Neural cell (in vitro differentiated cells): Measurements from ENCODE around the gene MSMP. TPM values are rescaled to one million over a fixed set of nuclear protein-coding genes. Genes with fewer than 3 reads are reported as not detected.

Experiments
- H2AFZ ChIP-seq: fragments of 200-600, 300-800 bp; sonication (generic), shearing (Covaris generic); 2 replicates; pipeline ENCODE4 v1.6.0; 2014; ENCODE audit warnings: low read depth, mild to moderate bottlenecking, antibody characterized with exemption, low read length, moderate library complexity
- H3F3A ChIP-seq: fragments of 200-600 bp; shearing (Covaris generic); 2 replicates; pipeline ENCODE4 v1.6.1; 2016; ENCODE audit warnings: mild to moderate bottlenecking, moderate library complexity, mixed read lengths, antibody characterized with exemption, low read length; ENCODE audit not compliant: insufficient read depth, poor library complexity, severe bottlenecking
- H3K27ac ChIP-seq: fragments of 200-600, 300-800 bp; sonication (generic), shearing (Covaris generic); 2 replicates; pipeline ENCODE4 v1.5.1; 2014; ENCODE audit warnings: mild to moderate bottlenecking, low read length, moderate library complexity
- H3K27me3 ChIP-seq: fragments of 300-800, 200-600 bp; sonication (generic), shearing (Covaris generic); 2 replicates; pipeline ENCODE4 v1.6.0; 2014; ENCODE audit warnings: mild to moderate bottlenecking, low read depth, low read length, moderate library complexity; ENCODE audit not compliant: insufficient read depth
- H3K36me3 ChIP-seq: fragments of 300-800, 200-600 bp; sonication (generic), shearing (Covaris generic); 2 replicates; pipeline ENCODE4 v1.5.1; 2014; ENCODE audit warnings: mild to moderate bottlenecking, antibody characterized with exemption, low read length, moderate library complexity; ENCODE audit not compliant: insufficient read depth
- H3K4me2 ChIP-seq: fragments of 300-800, 200-600 bp; sonication (generic), shearing (Covaris generic); 2 replicates; pipeline ENCODE4 v1.6.0; 2014; ENCODE audit warnings: mild to moderate bottlenecking, low read length
- H3K4me3 ChIP-seq: fragments of 300-800, 200-600 bp; sonication (generic), shearing (Covaris generic); 2 replicates; pipeline ENCODE4 v1.5.1; 2014; ENCODE audit warnings: mild to moderate bottlenecking, low read length, moderate library complexity
- H3K79me2 ChIP-seq: fragments of 200-600 bp; shearing (Covaris generic); replicated peaks from 2 replicates; pipeline ENCODE4 v1.6.0; 2014; ENCODE audit warnings: mild to moderate bottlenecking, low read length, moderate library complexity; ENCODE audit not compliant: insufficient read depth
- H3K9ac ChIP-seq: fragments of 300-800, 200-600 bp; sonication (generic), shearing (Covaris generic); 2 replicates; pipeline ENCODE4 v1.6.1; 2016; ENCODE audit warnings: mild to moderate bottlenecking, low read length, mixed read lengths
- H3K9me2 ChIP-seq: fragments of 200-600 bp; shearing (Covaris generic); 2 replicates; pipeline ENCODE4 v1.6.1; 2016; ENCODE audit warnings: mild to moderate bottlenecking, low read length, mixed read lengths; ENCODE audit not compliant: insufficient read depth
- H3K9me3 ChIP-seq: fragments of 200-600, 300-800 bp; sonication (generic), shearing (Covaris generic); 2 replicates; pipeline ENCODE4 v1.6.1; 2016; ENCODE audit warnings: mild to moderate bottlenecking, mixed run types, low read length, moderate library complexity, mixed read lengths
- H4K20me1 ChIP-seq: fragments of 200-600 bp; shearing (Covaris generic); 2 replicates; pipeline ENCODE4 v1.6.1; 2016; ENCODE audit warnings: mild to moderate bottlenecking, mixed run types; ENCODE audit not compliant: insufficient read depth
- EP300 ChIP-seq: fragments of 450-650 bp; conservative IDR thresholded peaks from 2 replicates; pipeline ENCODE4 v1.6.1; 2014; ENCODE audit warnings: antibody characterized with exemption, mild to moderate bottlenecking, moderate library complexity; ENCODE audit not compliant: poor library complexity, severe bottlenecking
- EZH2 ChIP-seq: fragments of 200-600, 300-800 bp; shearing (Covaris generic), sonication (generic); IDR thresholded peaks from 2 replicates; pipeline ENCODE4 v1.6.1; 2014; ENCODE audit warnings: antibody characterized with exemption, low read length, borderline replicate concordance, mild to moderate bottlenecking; ENCODE audit not compliant: insufficient read depth, poor library complexity, severe bottlenecking
- MXI1 ChIP-seq: fragments of 450-650 bp; conservative IDR thresholded peaks from 2 replicates; pipeline ENCODE4 v1.6.1; 2014; ENCODE audit warnings: antibody characterized with exemption, mild to moderate bottlenecking; ENCODE audit not compliant: poor library complexity, severe bottlenecking
- POLR2AphosphoS5 ChIP-seq: IDR thresholded peaks from 2 replicates; pipeline ENCODE4 v1.6.1; 2012
- RAD21 ChIP-seq: fragments of 450-650 bp; conservative IDR thresholded peaks from 2 replicates; pipeline ENCODE4 v1.6.1; 2014; ENCODE audit warnings: antibody characterized with exemption, mild to moderate bottlenecking, moderate library complexity
- SMC3 ChIP-seq: fragments of 450-650 bp; conservative IDR thresholded peaks from 2 replicates; pipeline ENCODE4 v1.6.1; 2014; ENCODE audit warnings: antibody characterized with exemption, mild to moderate bottlenecking, moderate library complexity; ENCODE audit not compliant: poor library complexity
- TAF1 ChIP-seq: IDR thresholded peaks from 2 replicates; pipeline ENCODE4 v1.6.1; 2012; ENCODE audit warnings: low read depth
- polyA plus RNA-seq: library from polyadenylated mRNA; depleted of rRNA; stranded (reverse); fragments of >200 nt; gene quantifications from 2 replicates; pipeline ENCODE4 v1.2.3, GENCODE V29; 2014
- TF ChIP-seq, protein P1 (sequence below): fragments of 450-650 bp; IDR thresholded peaks from 2 replicates; pipeline ENCODE4 v1.5.1; 2014; ENCODE audit warnings: antibody characterized with exemption, mild to moderate bottlenecking, moderate library complexity; ENCODE audit not compliant: poor library complexity, severe bottlenecking
- TF ChIP-seq, protein P2 (sequence below): IDR thresholded peaks from 2 replicates; pipeline ENCODE4 v1.6.1; 2012; ENCODE audit warnings: borderline replicate concordance

The MSMP gene
- polyA plus RNA-seq, 1 donor from 2014 or later = not detected

DNA sequence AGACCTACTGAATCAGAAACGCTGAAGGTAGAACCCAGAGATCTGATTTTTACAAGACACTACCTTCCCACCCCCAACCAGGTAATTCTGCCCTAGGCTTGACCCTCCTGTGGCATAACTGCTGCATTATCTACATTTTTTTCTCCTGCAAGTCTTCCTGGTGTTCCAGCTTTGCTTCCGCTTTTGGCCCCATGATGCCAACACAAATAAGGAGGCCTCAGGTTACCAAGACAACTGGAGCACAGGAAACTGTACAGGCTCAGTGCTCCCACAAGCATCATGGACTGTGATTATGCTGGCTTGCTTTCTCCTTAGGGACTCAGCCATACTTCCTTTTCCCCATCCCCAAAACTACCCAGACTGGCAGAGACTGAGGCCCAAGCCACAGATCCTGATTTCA is 6.6 kb upstream of the MSMP start:
- H3K36me3 ChIP-seq = no peaks in the 10 kb centered on the region
- no peaks in the 10 kb centered on the region for H3F3A ChIP-seq
- H3K4me3 ChIP-seq = no peak overlapping the region
- H3K9ac ChIP-seq = no peak overlapping the region
- no peaks in the 10 kb centered on the region for H4K20me1 ChIP-seq
- no peaks in the 10 kb centered on the region for H3K9me3 ChIP-seq
- no peak overlapping the region for H2AFZ ChIP-seq
- H3K4me2 ChIP-seq = no peak overlapping the region
- H3K27me3 ChIP-seq = no peaks in the 10 kb centered on the region
- TF ChIP-seq MXI1 (no peak), EZH2 (no peak), SMC3 (no peak), POLR2AphosphoS5 (no peak), TAF1 (no peak), RAD21 (no peak), EP300 (no peak)
- TF ChIP-seq, protein P1, sequence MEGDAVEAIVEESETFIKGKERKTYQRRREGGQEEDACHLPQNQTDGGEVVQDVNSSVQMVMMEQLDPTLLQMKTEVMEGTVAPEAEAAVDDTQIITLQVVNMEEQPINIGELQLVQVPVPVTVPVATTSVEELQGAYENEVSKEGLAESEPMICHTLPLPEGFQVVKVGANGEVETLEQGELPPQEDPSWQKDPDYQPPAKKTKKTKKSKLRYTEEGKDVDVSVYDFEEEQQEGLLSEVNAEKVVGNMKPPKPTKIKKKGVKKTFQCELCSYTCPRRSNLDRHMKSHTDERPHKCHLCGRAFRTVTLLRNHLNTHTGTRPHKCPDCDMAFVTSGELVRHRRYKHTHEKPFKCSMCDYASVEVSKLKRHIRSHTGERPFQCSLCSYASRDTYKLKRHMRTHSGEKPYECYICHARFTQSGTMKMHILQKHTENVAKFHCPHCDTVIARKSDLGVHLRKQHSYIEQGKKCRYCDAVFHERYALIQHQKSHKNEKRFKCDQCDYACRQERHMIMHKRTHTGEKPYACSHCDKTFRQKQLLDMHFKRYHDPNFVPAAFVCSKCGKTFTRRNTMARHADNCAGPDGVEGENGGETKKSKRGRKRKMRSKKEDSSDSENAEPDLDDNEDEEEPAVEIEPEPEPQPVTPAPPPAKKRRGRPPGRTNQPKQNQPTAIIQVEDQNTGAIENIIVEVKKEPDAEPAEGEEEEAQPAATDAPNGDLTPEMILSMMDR = no peak
- TF ChIP-seq, protein P2, sequence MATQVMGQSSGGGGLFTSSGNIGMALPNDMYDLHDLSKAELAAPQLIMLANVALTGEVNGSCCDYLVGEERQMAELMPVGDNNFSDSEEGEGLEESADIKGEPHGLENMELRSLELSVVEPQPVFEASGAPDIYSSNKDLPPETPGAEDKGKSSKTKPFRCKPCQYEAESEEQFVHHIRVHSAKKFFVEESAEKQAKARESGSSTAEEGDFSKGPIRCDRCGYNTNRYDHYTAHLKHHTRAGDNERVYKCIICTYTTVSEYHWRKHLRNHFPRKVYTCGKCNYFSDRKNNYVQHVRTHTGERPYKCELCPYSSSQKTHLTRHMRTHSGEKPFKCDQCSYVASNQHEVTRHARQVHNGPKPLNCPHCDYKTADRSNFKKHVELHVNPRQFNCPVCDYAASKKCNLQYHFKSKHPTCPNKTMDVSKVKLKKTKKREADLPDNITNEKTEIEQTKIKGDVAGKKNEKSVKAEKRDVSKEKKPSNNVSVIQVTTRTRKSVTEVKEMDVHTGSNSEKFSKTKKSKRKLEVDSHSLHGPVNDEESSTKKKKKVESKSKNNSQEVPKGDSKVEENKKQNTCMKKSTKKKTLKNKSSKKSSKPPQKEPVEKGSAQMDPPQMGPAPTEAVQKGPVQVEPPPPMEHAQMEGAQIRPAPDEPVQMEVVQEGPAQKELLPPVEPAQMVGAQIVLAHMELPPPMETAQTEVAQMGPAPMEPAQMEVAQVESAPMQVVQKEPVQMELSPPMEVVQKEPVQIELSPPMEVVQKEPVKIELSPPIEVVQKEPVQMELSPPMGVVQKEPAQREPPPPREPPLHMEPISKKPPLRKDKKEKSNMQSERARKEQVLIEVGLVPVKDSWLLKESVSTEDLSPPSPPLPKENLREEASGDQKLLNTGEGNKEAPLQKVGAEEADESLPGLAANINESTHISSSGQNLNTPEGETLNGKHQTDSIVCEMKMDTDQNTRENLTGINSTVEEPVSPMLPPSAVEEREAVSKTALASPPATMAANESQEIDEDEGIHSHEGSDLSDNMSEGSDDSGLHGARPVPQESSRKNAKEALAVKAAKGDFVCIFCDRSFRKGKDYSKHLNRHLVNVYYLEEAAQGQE = no peak
- H3K9me2 ChIP-seq = no peaks in the 10 kb centered on the region
- no peaks in the 10 kb centered on the region for H3K79me2 ChIP-seq
- H3K27ac ChIP-seq = no peak overlapping the region

DNA sequence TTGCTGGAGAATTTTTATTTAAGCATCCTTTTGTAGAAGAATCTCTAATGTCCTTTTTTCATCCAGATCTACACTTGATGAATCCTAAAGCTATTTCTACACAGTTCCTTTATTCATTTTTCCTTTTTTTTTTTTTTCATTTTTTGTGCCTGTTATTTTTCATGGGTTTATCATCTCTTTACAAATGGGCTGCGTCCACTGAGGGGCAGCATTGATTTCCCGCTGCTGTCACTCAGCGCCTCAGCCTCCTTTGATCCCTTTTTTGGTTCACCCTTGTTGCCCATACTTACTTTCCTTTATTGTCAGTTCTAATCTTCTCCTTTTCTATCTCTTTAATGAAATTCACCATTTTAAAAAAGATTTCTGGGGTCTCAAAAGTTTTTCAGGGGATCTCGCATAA is 5.7 kb upstream of the MSMP start:
- H2AFZ ChIP-seq = no peak overlapping the region
- H3F3A ChIP-seq = no peaks in the 10 kb centered on the region
- no peak overlapping the region for H3K27ac ChIP-seq
- H3K9ac ChIP-seq = no peak overlapping the region
- H3K79me2 ChIP-seq = no peaks in the 10 kb centered on the region
- TF ChIP-seq, protein P2 = no peak
- TF ChIP-seq POLR2AphosphoS5 = no peak
- TF ChIP-seq MXI1 = no peak
- no peak for TF ChIP-seq RAD21
- TF ChIP-seq EP300 = no peak
- no peak for TF ChIP-seq EZH2
- TF ChIP-seq, protein P1 = no peak
- no peak for TF ChIP-seq SMC3
- no peak for TF ChIP-seq TAF1
- H3K9me2 ChIP-seq = no peaks in the 10 kb centered on the region
- H3K4me3 ChIP-seq = no peak overlapping the region
- H3K4me2 ChIP-seq = no peak overlapping the region
- H3K9me3 ChIP-seq = no peaks in the 10 kb centered on the region
- no peaks in the 10 kb centered on the region for H4K20me1 ChIP-seq
- no peaks in the 10 kb centered on the region for H3K27me3 ChIP-seq
- H3K36me3 ChIP-seq = no peaks in the 10 kb centered on the region
